CD4-positive, alpha-beta T cell treated with Interleukin-21 for 1 hour (primary cell): ENCODE measurements around the gene ZNF468.
"Not testable (repeated sequence)": the region's sequence is repeated elsewhere in the genome, so short reads cannot be mapped to it uniquely, and the experiment has no call there.

Source experiments
- DNase-seq: peaks from one replicate; pipeline ENCODE4 v3.0.0-alpha.2; 2020

ZNF468 gene

DNA sequence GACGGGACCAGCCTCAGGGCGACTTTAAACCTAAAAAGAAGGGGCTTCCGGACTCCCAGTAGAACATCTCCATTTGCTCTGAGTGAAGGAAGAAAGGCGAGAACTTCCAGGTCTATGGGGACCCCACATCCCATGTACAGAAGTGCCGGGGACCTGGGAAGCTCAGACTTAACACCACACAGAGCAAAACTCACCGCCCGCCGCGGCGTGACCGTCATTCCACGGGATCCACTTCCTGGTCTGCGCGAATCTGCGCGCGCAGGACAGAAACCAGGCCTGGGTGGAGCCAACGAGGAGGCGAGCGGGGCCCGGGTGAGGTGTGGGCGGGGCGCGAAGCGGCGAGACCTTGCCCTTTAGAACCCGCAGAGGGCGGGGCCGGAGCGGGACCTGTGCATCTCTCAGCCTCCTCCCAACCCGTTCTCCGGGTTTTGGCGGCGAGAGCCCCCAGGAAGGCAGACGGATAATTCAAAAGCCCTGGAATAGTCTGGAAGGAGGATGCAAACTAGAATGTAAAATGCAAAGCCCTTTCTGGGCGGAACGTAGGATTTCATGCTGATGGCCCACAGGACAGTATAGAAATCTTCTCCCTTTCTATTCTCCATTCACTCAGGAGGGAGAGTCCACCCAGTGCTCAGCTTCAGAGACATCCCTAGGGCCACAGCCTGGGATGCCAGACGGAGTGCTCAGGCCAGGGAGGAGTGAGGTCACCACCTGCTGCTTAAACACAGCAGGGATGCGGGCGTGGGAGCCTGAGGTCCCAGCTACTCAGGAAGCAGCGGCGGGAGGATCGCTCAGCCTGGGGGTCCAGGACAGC, at the start of gene ZNF468:
TSS of gene ZNF468 (minus strand) at position 242 of the 814 bp plus-strand sequence. CDS start 3,347 bp downstream, outside the sequence.
- DNase-seq = peak; percentile 74

DNA sequence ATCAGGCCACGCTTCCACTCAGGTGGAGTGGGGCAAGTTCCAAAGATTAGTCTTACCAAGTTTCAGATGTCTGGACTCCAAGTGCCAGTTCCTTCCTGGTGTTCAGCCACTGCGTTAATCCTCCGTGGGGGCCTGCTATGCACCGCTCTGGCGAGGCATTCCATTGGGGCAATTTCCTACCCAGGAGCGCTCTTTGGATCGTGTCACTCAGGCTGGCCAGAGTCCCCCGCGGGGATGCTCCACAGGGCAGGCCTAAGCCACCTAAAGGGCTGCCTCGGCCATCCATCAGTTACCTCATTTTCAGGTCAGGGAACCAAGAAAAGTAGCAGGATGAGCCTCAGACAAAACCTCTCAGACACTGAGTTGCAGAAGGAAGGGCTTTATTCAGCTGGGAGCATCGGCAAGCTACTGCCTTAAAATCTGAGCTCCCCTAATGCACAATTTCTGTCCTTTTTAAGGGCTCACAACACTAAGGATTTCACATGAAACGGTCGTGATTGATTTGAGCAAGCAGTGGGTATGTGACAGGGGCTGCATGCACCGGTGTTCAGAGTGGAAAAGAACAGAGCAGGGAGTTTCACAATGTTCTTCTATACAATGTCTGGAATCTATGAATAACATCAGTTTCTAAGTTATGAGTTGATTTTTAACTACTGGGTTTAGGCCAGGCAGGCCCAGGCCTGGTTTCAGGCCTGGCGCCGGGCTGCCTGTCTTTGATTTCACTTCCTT, 46.8 kb upstream of the ZNF468 start:
- not testable (repeated sequence) for DNase-seq

- no peak for DNase-seq
Measured at GRCh38 chr19:52901842-52902241, 44.4 kb upstream of the ZNF468 start.

DNA sequence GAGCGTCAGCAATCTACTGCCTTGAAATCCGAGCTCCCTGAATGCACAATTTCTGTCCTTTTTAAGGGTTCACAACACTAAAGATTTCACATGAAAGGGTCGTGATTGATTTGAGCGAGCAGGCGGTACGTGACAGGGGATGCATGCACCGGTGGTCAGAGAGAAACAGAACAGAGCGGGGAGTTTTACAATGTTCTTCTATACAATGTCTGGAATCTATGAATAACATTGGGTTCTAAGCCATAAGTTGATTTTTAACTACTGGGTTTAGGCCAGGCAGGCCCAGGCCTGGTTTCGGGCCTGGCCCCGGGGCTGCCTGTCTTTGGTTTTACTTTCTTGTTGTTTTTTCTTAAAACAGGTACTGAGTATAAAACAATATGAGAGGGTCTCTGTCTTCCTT, 41.2 kb upstream of the ZNF468 start:
- not testable (repeated sequence) for DNase-seq

DNA sequence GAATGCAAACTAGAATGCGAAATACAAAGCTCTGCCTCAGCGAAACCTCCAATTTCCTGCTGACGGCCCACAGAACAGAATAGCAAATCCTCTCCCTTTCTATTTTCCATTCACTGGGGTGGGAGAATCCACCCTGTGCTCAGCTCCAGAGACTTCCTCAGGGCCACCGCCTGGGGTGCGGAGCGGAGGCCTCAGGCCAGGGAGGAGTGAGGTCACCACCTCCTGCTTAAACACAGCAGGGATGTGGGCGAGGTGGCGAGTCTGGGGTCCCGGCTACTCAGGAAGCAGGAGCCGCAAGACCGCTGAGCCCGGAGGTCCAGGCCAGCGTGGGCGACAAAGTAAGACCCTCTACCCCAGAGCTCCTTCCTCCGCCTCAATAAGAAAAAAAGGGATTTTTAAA, 40.7 kb upstream of the ZNF468 start:
- DNase-seq = no peak

- peak; percentile 93 for DNase-seq
Measured at GRCh38 chr19:52897138-52897935, 39.9 kb upstream of the ZNF468 start, which contains the start of gene ZNF320. Gene ZNF320 (minus strand): TSS chr19:52897635. CDS start chr19:52890255, 7,380 bp downstream.

DNA sequence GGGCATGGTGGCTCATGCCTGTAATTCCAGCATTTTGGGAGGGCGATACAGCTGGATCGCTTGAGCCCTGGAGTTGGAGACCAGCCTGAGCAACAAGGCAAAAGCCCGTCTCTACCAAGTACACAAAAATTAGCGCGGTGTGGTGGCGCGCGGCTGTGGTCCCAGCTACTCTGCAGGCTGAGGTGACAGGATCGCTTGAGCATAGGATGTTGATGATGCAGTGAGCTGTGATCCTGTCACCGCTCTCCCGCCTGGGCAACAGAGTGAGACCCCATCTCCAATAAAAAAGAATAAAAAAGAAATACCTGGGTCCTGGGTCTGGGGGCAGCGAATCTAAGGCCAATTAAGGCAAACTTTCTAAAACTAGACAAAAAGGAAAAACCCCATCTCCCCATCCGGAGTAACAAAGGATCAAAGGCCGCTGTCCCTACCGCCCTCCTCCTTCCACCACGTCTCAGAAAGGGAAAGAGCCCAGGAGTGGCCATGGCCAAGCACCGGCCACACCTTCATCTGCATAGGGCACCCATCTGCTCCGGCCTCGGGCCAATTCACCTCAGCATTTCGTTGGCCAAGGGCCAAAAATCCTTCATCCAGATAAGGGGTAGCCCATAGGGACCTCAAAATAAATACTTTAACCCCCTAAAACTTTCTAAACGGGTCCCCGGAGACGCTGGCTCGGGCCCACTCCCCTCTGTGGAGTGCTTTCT, 39.2 kb upstream of the ZNF468 start:
- DNase-seq = no peak

GRCh38 chr19:52891336-52891735, 33.9 kb upstream of the ZNF468 start:
- DNase-seq = no peak

DNA sequence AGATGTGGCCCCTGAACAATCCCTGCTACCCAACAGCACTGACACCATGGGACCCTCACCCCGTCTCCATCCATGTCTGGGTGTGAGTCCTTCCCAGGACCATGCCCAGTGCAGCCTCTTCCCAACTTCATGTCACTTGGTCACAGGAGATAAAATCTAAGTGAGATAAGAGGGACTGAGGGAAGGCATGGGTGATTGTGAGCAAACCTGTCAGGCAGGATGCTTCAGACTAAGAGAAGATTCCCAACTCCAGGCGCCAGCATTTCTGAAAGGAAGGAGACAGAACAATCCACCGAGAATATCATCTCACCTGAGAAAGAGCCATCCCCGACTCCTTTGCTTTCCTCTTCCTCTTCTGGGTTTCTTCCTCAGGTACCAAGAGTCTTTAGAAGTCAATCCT, 32.5 kb upstream of the ZNF468 start:
- DNase-seq = no peak

GRCh38 chr19:52889076-52889475, 31.7 kb upstream of the ZNF468 start:
- no peak for DNase-seq

GRCh38 chr19:52880895-52881389, 23.5 kb upstream of the ZNF468 start:
- DNase-seq = no peak

DNA sequence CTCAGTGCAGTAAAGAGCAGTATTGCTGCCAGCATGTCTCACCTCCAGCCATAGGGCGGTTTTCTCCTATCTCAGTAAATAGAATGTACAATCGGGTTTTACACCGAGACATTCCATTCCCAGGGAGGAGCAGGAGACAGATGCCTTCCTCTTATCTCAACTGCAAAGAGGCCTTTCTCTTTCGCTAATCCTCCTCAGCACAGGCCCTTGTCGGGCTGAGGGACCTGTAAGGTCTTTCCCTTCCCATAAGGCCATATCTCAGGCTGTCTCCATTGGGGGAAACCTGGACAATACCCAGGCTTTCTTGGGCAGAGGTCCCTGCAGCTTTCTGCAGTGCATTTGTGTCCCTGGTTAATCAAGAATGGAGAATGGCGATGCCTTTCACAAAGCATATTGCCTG, 15.6 kb upstream of the ZNF468 start:
- DNase-seq = not testable (repeated sequence)

DNA sequence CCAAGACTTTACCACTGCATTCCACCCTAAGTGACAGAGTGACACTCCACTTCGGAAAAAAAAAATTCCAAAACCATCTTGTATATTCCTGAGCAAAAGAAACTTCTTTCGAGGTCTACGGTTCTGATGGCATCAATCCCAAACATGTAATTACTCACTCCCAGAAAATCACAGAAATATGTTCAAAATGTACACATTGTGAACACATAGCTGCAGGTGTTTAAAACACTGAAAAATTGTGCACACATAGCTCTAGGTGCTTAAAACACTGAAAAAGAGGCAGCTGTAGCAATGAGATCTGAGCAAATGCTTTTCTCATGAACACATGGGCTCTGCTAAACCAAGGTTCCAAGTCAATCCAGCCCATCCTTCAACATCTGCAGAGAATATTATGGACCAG, 14.0 kb upstream of the ZNF468 start:
- no peak for DNase-seq

- not testable (repeated sequence) for DNase-seq
Measured at GRCh38 chr19:52868031-52868430, 10.6 kb upstream of the ZNF468 start.

DNA sequence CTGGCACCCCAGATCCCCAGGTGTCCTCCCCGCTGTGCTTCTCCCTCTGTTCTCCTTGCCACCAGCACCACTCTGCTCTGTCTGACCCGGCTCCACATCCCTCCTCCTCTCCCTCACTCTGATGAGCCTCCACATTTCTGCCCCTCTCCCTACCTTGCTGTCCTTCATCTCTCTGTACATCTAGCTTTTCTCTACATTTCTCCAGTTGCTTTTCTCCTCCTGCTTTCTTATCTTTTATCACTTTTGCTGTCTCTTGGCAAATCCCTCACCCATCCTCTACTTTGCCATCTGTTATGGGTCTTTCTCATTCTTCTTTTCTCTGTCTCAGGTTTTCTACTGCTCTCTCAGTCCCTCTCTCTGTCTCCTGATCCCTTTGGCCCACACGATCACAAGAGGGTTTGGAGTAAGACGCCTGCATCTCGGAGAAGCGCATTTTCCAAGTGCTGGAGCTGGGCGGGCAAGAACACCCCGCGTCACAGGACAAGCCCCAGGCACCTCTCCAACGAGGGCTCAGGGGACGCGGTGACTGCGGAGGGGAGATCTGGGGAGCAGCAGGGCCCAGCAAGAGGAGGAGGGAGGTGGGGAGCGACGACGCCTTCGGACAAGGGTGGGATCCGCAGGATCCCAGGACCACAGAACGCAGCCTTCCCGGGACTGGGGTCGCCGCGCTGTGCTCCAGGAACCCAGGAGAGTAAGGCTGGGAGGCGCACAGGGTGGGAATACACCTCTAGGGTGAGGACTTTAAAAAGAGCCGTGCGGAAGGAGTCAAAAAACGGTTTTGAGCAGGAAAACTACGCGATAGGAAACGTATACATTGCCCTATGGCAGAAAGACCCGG, 660 bp downstream of the ZNF468 start:
- not testable (repeated sequence) for DNase-seq

GRCh38 chr19:52847352-52847751, 10.1 kb downstream of the ZNF468 start:
- not testable (repeated sequence) for DNase-seq

DNA sequence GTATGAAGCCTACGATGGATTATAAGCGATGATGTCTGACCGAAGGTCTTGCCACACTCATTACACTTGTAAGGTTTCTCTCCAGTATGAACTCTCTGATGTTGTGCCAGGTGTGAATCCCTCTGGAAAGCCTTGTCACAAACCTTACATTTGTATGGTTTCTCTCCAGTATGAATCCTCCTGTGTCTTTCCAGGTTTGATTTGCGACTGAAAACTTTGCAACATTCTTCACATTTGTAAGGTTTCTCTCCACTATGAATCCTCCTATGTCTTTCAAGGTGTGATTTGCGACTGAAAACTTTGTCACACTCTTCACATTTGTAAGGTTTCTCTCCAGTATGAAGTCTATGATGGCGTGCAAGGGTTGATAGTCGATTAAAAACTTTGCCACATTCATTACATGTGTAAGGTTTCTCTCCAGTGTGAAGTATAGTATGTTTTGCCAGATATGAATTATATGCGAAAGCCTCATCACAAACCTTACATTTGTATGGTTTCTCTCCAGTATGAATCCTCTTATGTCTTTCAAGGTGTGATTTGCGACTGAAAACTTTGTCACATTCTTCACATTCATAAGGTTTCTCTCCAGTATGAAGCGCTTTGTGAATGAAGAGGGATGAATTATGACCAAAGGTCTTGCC, 16.5 kb downstream of the ZNF468 start:
- not testable (repeated sequence) for DNase-seq

DNA sequence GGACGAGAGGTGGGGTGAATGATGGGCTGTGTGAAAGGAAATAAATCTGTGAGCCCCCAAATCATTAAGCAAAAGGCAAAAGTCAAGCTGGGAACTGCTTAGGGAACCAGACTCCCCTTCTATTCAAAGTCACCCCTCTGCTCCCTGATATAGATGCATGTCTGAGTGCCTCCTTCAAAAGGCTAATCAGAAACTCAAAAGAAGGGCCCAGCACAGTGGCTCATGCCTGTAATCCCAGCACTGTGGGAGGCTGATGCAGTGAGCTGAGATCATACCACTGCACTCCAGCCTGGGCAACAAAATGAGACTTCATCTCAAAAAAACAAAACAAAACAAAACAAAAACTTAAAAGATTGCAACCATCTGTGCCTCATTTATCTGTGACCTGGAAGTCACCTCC, 23.1 kb downstream of the ZNF468 start:
- not testable (repeated sequence) for DNase-seq

GRCh38 chr19:52833541-52833940, 23.9 kb downstream of the ZNF468 start:
- peak; percentile 41 for DNase-seq

GRCh38 chr19:52829866-52830265, 27.6 kb downstream of the ZNF468 start:
- not testable (repeated sequence) for DNase-seq

DNA sequence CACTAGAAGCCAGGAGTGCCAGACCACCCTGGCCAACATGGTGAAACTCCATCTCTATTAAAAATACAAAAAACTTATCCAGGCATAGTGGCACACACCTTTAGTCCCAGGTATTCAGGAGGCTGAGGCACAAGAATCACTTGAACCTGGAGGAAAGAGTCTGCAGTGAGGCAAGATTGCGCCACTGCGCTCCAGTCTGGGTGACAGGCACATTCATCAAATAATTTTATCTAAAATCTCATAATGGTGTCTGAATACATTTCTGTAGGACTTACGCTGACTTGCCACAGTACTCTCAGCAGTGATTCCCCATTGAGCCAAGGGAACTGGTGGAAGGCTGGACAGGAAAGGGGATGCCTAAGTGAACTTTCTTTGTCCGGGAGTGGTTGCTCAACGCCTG, 31.7 kb downstream of the ZNF468 start:
- no peak for DNase-seq
